IPS-20b (cell line): ENCODE measurements around the gene GNPTAB.
A peak's percentile ranks its signal among the peaks of the same experiment; 100 is the strongest.
"Not testable (repeated sequence)": the region's sequence is repeated elsewhere in the genome, so short reads cannot be mapped to it uniquely, and the experiment has no call there.

Experiments
- H3K27ac ChIP-seq: one replicate; pipeline ENCODE4 v1.5.1; 2013; ENCODE audit warnings: low read length
- H3K27me3 ChIP-seq: 2 replicates; pipeline ENCODE4 v1.6.1; 2013; ENCODE audit warnings: mild to moderate bottlenecking, low read length, inconsistent platforms; ENCODE audit not compliant: insufficient read depth
- H3K36me3 ChIP-seq: 2 replicates; pipeline ENCODE4 v1.6.1; 2013; ENCODE audit warnings: low read depth, mild to moderate bottlenecking, inconsistent platforms, low read length, moderate library complexity; ENCODE audit not compliant: insufficient read depth
- H3K4me1 ChIP-seq: 2 replicates; pipeline ENCODE4 v1.6.1; 2013; ENCODE audit warnings: mild to moderate bottlenecking, control low read depth, inconsistent platforms, low read length, moderate library complexity; ENCODE audit not compliant: insufficient read depth
- H3K4me3 ChIP-seq: 2 replicates; pipeline ENCODE4 v1.5.1; 2013; ENCODE audit warnings: mild to moderate bottlenecking, low read length, inconsistent platforms
- H3K9ac ChIP-seq: 2 replicates; pipeline ENCODE4 v1.6.1; 2013; ENCODE audit warnings: low read depth, mild to moderate bottlenecking, inconsistent platforms, low read length, moderate library complexity
- H3K9me3 ChIP-seq: 2 replicates; pipeline ENCODE4 v1.6.1; 2013; ENCODE audit warnings: mild to moderate bottlenecking, low read depth, low read length, inconsistent platforms; ENCODE audit not compliant: insufficient read depth

The GNPTAB gene

DNA sequence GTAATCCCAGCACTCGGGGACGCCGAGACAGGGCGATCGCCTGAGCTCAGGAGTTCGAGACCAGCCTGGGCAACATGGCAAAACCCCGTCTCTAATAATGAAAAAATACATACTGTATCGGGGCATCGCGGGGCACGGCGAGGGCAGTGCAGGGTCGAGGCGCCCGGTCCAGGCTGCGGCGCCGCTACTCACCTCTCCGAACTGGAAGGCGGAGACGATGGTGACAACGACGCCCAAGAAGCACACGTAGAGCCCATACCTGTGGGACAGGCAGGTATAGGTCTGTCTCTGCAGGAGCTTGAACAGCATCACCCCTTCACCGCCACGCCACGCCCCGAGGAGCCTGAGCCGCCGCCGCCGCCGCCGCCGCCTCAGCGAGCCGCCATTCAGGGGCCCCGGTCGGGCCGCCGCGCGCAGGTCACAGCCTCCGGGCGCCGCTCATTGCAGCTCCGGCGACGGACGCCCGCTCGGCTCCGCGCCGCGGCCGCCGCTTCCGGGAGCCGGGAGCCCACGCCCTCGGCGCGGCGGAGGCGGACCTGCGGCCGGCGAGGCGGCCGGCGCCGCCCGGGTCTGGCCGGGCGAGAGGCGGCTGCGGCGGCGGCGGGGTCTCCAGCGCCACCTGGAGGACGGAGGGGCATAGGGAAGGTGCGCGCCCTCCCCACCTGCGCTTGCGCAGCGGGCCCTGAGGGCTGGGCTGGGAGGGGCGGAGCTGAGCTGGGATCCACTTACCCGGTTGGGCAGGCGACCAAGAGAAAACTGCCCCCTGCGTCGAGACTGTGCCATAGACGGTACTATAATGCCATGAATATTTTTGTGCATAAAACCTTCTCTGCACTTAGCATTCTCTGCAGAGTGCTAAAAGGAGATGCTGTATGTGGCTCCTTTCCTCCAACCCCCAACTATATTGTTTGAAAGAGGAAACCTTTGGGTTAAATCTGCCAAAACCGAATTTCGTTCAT, at the start of gene GNPTAB:
TSS of gene GNPTAB (minus strand) at position 593 of the 959 bp plus-strand sequence. CDS start at position 309, 284 bp downstream.
- peak within 1 kb of the TSS; percentile 86 for H3K9ac ChIP-seq
- no peaks in the 10 kb centered on the region for H3K9me3 ChIP-seq
- H3K27ac ChIP-seq, result no peak within 1 kb of the TSS
- no peaks in the 10 kb centered on the region for H3K36me3 ChIP-seq
- H3K27me3 ChIP-seq, result no peaks in the 10 kb centered on the region
- peaks cover 23% of the 10 kb centered on the region for H3K4me1 ChIP-seq
- peak within 1 kb of the TSS; percentile 88 for H3K4me3 ChIP-seq

DNA sequence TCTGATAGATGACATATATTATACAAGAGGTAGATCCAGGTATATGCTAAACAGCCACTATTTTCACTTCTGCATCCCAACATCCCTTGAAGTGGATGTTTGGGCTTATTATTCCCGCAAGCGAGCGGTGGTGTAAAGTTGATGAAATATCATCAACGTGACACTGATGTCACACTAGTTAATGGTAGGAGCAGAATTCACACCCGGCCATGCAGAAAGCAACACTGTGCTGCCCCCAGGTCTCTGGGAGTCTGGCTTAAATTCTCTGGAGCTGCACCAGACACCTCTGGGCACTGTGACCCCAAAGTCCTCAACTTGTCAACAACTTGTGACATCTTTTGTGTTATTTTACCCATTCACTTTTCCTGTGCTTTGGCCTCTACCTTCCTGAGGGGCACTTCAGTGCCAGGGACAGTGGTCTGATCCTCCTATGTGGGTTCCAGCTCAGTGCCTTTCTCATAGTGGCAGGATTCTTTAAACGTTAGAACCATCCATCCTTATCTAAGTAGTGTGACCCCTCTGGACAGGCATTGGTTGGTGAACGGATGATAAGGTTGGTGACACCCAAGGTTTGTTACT, 47.6 kb upstream of the GNPTAB start:
- Histone ChIP-seq H3K27me3 (peaks cover 28% of the 10 kb centered on the region), H3K36me3 (no peaks in the 10 kb centered on the region), H3K27ac (no peak overlapping the region), H3K9ac (peak overlapping the region; percentile 75; the same call in 1 of the 2 replicates), H3K4me3 (peak overlapping the region; percentile 79), H3K4me1 (peaks cover 5% of the 10 kb centered on the region; the same call in 1 of the 2 replicates), H3K9me3 (no peaks in the 10 kb centered on the region)

- Histone ChIP-seq H3K27me3 (peaks cover 28% of the 10 kb centered on the region), H3K4me3 (peak overlapping the region; percentile 79), H3K36me3 (no peaks in the 10 kb centered on the region), H3K9ac (peak overlapping the region; percentile 75; the same call in 1 of the 2 replicates), H3K4me1 (peaks cover 5% of the 10 kb centered on the region; the same call in 1 of the 2 replicates), H3K9me3 (no peaks in the 10 kb centered on the region), H3K27ac (no peak overlapping the region)
These were observed 47.1 kb upstream of the GNPTAB start for GRCh38 chr12:101877806-101878242.

DNA sequence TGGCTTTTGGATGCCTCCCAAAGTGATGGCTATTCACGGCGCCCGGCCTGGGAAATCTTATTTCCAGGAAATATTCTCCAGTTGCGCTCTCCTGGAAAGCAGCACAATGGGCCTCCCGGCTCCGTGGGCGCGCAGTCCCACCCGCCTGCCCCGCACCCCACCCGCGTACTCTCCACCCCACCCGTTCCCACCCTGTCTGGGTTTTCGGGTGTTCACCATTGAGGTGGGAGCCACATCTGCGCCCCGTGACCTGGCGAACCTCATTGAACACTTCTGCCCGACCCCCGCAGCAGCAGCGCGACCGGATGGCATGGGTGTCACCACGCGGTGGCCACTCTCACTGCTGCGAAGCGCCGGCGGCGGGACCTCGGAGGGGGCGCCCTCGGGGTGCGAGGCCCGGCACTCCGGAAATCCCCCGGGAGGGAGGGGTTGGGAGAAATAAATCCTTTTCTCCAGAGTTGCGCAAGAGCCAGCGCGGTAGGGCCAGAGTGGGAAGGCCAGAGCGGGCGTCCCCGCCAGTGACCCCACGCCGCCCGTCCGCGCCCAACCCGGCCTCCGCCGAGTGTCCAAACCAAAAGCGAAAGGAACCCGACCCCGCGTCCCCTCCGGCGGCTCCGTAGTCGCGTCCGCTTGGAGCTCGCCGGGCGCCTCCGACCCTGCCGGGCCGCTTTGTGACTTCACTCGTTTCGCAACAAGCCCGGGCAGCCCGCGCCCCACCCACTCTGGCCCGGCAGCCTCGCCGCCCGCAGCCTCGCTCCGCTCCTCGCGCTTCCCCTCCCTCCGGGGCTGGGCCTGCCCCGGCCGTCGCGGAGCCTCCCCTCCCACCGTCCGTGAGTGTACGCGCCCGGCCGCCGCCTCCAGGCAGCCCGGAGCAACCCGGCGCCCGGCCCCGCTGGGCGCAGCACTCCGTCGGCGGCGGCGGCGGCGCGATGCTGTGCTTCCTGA, 46.4 kb upstream of the GNPTAB start, which contains the start of gene DRAM1:
TSS of gene DRAM1 (plus strand) at position 720 of the 945 bp plus-strand sequence. CDS start at position 930, 210 bp downstream.
- H3K9me3 ChIP-seq, result no peaks in the 10 kb centered on the region
- peak within 1 kb of the TSS; percentile 79 for H3K4me3 ChIP-seq
- H3K4me1 ChIP-seq, result peaks cover 5% of the 10 kb centered on the region; the same call in 1 of the 2 replicates
- H3K9ac ChIP-seq, result peak within 1 kb of the TSS; percentile 75
- H3K27me3 ChIP-seq, result peaks cover 28% of the 10 kb centered on the region
- H3K36me3 ChIP-seq, result no peaks in the 10 kb centered on the region
- H3K27ac ChIP-seq, result no peak within 1 kb of the TSS

GRCh38 chr12:101876322-101876860, 45.6 kb upstream of the GNPTAB start:
- Histone ChIP-seq H3K9me3 (no peaks in the 10 kb centered on the region), H3K4me1 (peaks cover 5% of the 10 kb centered on the region; the same call in 1 of the 2 replicates), H3K27me3 (peaks cover 28% of the 10 kb centered on the region), H3K27ac (no peak overlapping the region), H3K4me3 (peak overlapping the region; percentile 79; the same call in 1 of the 2 replicates), H3K36me3 (no peaks in the 10 kb centered on the region), H3K9ac (peak overlapping the region; percentile 75; the same call in 1 of the 2 replicates)

GRCh38 chr12:101875162-101875561, 44.4 kb upstream of the GNPTAB start:
- H3K9me3 ChIP-seq, result no peaks in the 10 kb centered on the region
- no peak overlapping the region for H3K27ac ChIP-seq
- no peak overlapping the region for H3K9ac ChIP-seq
- peaks cover 5% of the 10 kb centered on the region; the same call in 1 of the 2 replicates for H3K4me1 ChIP-seq
- H3K4me3 ChIP-seq, result no peak overlapping the region
- H3K27me3 ChIP-seq, result peaks cover 28% of the 10 kb centered on the region
- no peaks in the 10 kb centered on the region for H3K36me3 ChIP-seq

- Histone ChIP-seq H3K9ac (no peak overlapping the region), H3K4me3 (no peak overlapping the region), H3K27ac (no peak overlapping the region), H3K9me3 (peaks cover 3% of the 10 kb centered on the region; the same call in 1 of the 2 replicates), H3K27me3 (peaks cover under 1% of the 10 kb centered on the region; the same call in 1 of the 2 replicates), H3K4me1 (no peaks in the 10 kb centered on the region), H3K36me3 (no peaks in the 10 kb centered on the region)
These were observed 40.2 kb upstream of the GNPTAB start for GRCh38 chr12:101870925-101871324.

DNA sequence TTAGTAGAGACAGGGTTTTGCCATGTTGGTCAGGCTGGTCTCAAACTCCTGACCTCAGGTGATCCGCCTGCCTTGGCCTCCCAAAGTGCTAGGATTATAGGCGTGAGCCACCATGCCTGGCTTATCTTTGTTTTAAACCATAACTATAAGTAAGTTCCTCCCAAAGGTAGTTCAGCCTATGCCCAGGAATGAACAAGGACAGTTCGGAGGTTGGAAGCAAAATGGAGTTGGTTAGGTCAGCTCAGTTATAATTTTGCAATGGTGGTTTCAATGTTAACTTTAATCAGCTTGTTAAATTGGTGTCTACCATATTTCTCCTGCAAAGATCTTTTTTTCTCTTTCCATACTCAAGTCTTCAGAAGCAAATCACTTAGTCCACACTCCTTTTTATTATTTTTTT, 36.9 kb upstream of the GNPTAB start:
- not testable (repeated sequence) for H3K27me3 ChIP-seq, H3K9me3 ChIP-seq, H3K4me3 ChIP-seq, H3K27ac ChIP-seq, H3K36me3 ChIP-seq, H3K4me1 ChIP-seq, H3K9ac ChIP-seq

DNA sequence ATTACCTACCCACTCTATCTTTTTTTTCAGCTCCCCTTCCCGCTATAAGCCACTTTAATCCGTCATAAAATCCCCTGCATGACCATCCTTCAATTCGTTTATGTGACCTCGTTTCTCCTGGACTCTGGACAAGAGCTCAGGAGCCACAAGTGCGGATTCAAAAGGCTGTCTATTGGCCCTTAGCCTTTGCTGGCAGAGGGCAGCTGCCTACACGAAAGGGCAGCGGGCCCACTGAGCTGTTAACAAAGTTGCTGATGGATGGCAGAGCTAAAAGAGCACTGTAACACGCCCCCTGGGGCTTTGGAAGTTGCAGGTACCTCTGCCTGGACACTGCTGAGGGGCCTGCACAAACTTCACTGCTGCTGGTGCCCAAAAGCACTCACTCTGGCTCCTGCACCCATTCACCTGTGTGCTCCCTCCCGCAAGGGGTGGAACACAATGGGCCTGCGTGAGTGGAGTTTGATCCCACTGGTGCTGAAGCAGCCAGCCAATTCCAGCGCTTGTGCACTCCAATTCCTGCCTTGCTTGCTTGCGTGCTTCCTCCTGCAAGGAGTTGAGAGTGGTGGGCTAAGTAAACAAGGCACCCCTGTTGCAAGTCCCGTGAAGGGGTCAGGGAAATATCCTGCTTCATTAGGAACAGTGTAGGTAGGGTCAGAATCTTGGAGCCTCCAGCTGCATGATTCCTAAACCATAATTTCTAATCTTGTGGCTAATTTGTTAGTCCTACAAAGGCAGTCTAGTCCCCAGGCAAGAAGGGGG, 36.0 kb upstream of the GNPTAB start:
- H3K36me3 ChIP-seq, result no peaks in the 10 kb centered on the region
- no peak overlapping the region for H3K9ac ChIP-seq
- H3K4me1 ChIP-seq, result peaks cover 5% of the 10 kb centered on the region; the same call in 1 of the 2 replicates
- H3K9me3 ChIP-seq, result peaks cover 3% of the 10 kb centered on the region; the same call in 1 of the 2 replicates
- H3K27ac ChIP-seq, result no peak overlapping the region
- no peaks in the 10 kb centered on the region for H3K27me3 ChIP-seq
- no peak overlapping the region for H3K4me3 ChIP-seq

DNA sequence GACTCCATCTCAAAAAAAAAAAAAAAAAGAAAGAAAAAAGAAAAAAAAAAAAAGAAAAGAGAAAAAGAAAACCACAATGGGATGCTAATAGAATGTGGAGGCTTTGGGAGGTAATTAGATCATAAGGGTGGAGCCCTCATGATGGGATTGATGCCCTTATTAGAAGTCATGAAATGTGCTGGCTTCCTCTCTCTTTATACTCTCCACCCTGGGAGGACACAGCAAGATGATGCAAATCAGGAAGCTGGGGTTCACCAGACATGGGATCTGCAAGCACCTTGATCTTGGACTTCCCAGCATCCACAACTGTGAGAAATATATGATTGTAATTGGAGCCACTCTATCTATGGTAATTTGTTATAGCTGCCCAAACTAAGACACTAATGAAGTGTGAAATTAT, 33.2 kb upstream of the GNPTAB start:
- Histone ChIP-seq H3K27me3 (no peaks in the 10 kb centered on the region), H3K27ac (no peak overlapping the region), H3K4me1 (peaks cover 5% of the 10 kb centered on the region; the same call in 1 of the 2 replicates), H3K9me3 (no peaks in the 10 kb centered on the region), H3K36me3 (no peaks in the 10 kb centered on the region), H3K4me3 (no peak overlapping the region), H3K9ac (no peak overlapping the region)
